Activated naive CD8-positive, alpha-beta T cell (primary cell): Measurements from ENCODE around the gene PIEZO2.
"Not testable (repeated sequence)": the region's sequence is repeated elsewhere in the genome, so short reads cannot be mapped to it uniquely, and the experiment has no call there.

Experiments used
- H3K27ac Mint-ChIP-seq: one replicate; pipeline ENCODE4 v1.8.0; 2021; ENCODE audit warnings: mixed read lengths
- H3K27me3 Mint-ChIP-seq: one replicate; pipeline ENCODE4 v1.8.0; 2021; ENCODE audit warnings: mixed read lengths
- H3K36me3 Mint-ChIP-seq: one replicate; pipeline ENCODE4 v1.8.0; 2021; ENCODE audit warnings: mixed read lengths
- H3K4me1 Mint-ChIP-seq: one replicate; pipeline ENCODE4 v1.8.0; 2021; ENCODE audit warnings: low read depth, mixed read lengths
- H3K4me3 Mint-ChIP-seq: one replicate; pipeline ENCODE4 v1.8.0; 2021; ENCODE audit warnings: mild to moderate bottlenecking, mixed read lengths
- H3K9me3 Mint-ChIP-seq: one replicate; pipeline ENCODE4 v1.8.0; 2021; ENCODE audit warnings: low read depth, mixed read lengths

The PIEZO2 gene

GRCh38 chr18:10685484-10685883, 463.9 kb downstream of the PIEZO2 start:
- Mint-ChIP-seq H3K27ac (no peak overlapping the region), H3K4me1 (no peaks in the 10 kb centered on the region), H3K4me3 (no peak overlapping the region), H3K27me3 (no peaks in the 10 kb centered on the region), H3K36me3 (no peaks in the 10 kb centered on the region), H3K9me3 (no peaks in the 10 kb centered on the region)

- Mint-ChIP-seq H3K36me3 (no peaks in the 10 kb centered on the region), H3K9me3 (no peaks in the 10 kb centered on the region), H3K4me1 (no peaks in the 10 kb centered on the region), H3K27me3 (no peaks in the 10 kb centered on the region), H3K4me3 (no peak overlapping the region), H3K27ac (no peak overlapping the region)
Observed at GRCh38 chr18:10682368-10682714, 467.0 kb downstream of the PIEZO2 start.

- Mint-ChIP-seq H3K27me3 (no peaks in the 10 kb centered on the region), H3K27ac (no peak overlapping the region), H3K9me3 (no peaks in the 10 kb centered on the region), H3K4me3 (no peak overlapping the region), H3K4me1 (no peaks in the 10 kb centered on the region), H3K36me3 (no peaks in the 10 kb centered on the region)
Observed at GRCh38 chr18:10681581-10682367, 467.6 kb downstream of the PIEZO2 start.

GRCh38 chr18:10680271-10680596, 469.1 kb downstream of the PIEZO2 start:
- H3K4me1 Mint-ChIP-seq, result no peaks in the 10 kb centered on the region
- no peaks in the 10 kb centered on the region for H3K9me3 Mint-ChIP-seq
- H3K4me3 Mint-ChIP-seq, result no peak overlapping the region
- no peak overlapping the region for H3K27ac Mint-ChIP-seq
- no peaks in the 10 kb centered on the region for H3K27me3 Mint-ChIP-seq
- no peaks in the 10 kb centered on the region for H3K36me3 Mint-ChIP-seq

- H3K4me1 Mint-ChIP-seq, result no peaks in the 10 kb centered on the region
- no peaks in the 10 kb centered on the region for H3K36me3 Mint-ChIP-seq
- H3K9me3 Mint-ChIP-seq, result no peaks in the 10 kb centered on the region
- no peak overlapping the region for H3K27ac Mint-ChIP-seq
- no peaks in the 10 kb centered on the region for H3K27me3 Mint-ChIP-seq
- H3K4me3 Mint-ChIP-seq, result no peak overlapping the region
Observed at GRCh38 chr18:10679557-10680270, 469.7 kb downstream of the PIEZO2 start.

DNA sequence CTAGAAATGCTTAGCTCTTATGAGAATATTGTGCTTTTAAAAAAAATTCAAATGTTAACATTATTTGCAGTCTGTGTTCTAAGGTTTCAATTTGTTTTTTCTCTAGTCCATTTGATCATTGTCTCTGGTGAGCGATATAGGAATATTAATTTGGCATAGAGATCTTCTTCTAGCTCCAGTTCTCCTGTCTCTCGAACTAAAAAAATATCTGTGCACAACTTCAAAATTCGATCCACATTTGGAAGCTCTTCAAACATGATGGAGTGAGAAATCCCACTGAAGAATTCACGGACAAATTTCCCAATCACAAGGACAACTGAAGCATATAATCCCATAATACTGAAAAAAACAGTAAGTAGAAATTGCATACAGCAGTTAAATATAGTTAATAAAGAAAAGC, 477.9 kb downstream of the PIEZO2 start:
- H3K9me3 Mint-ChIP-seq, result no peaks in the 10 kb centered on the region

DNA sequence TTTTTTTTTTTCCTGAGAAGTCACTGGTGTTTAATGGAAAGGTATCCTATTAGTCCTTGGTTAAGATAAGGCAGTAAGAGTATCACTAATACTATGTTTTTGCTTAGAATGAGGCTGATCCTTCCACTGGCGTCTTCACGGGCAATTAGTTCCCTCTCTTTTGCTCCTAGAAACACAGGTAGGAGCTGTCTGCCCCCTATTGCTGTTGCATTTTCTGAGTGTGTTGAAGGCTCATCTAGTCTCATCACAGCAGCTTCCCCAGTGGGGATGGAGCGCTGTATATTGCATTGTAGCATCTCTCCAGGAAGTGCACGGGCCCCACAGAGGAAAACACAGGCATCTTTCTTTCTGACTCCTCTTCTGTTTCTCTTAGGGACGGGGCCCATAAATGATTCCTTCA, 478.5 kb downstream of the PIEZO2 start:
- H3K27ac Mint-ChIP-seq, result no peak overlapping the region

More for the DNA sequence above, 477.9 kb downstream of the PIEZO2 start:
- Mint-ChIP-seq H3K27me3 (peaks cover 2% of the 10 kb centered on the region), H3K4me1 (no peaks in the 10 kb centered on the region), H3K36me3 (no peaks in the 10 kb centered on the region), H3K4me3 (no peak overlapping the region), H3K27ac (no peak overlapping the region)

DNA sequence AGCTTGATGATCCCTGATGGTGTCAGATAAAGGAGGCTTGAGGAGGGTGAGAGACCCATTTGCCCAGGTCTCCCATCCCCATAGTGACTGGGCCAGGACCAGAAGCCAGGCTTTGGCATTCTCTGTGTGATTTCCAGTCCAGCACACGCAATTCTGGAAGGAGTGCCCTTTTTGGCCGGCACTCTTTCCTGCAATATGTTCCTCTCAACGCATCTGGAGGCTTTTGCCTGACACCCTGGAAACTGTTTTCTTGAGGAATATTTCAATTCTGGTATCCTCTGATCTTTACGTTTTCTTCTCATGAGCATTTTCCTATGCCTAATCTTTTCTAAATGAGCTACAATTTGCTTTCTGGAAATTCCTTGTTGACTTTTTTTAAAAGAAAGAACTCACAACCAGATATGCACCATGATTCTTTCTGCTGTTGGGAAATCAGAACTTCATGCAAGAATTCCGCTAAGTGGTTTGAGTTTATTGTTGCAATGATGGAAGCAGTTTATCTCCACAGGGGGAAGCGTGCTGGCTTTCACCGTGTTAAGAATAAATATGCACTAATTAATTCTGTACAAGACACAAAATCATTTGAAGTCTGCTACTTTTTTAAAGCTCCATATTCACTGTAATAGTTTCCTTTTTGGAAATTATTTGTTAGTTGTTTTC, 479.8 kb downstream of the PIEZO2 start:
- Mint-ChIP-seq H3K36me3 (no peaks in the 10 kb centered on the region), H3K4me1 (no peaks in the 10 kb centered on the region), H3K4me3 (no peak overlapping the region)

More for the DNA sequence above, 478.5 kb downstream of the PIEZO2 start:
- H3K36me3 Mint-ChIP-seq, result no peaks in the 10 kb centered on the region
- no peaks in the 10 kb centered on the region for H3K9me3 Mint-ChIP-seq
- H3K27me3 Mint-ChIP-seq, result peaks cover 2% of the 10 kb centered on the region
- no peaks in the 10 kb centered on the region for H3K4me1 Mint-ChIP-seq
- no peak overlapping the region for H3K4me3 Mint-ChIP-seq

DNA sequence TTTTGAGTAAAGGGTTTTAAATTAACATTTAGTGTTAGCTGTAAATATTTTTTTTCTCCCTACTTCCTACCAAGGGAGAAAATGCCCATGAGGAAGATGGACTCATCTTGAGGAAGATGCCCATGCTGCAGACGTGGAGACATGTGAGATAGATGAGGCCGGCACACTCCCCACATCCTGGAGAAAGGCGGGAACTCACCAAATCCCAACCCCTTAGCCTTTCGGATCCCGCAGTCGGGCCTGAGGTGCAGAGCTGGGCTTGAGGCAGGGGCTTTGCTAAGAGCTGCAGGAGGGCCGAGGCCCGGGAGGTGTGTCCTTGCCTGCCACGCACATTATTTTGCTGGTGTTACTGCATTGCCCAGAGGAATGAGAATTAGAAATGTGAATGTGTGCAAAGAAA, 485.6 kb downstream of the PIEZO2 start:
- Mint-ChIP-seq H3K27ac (no peak overlapping the region), H3K4me3 (no peak overlapping the region), H3K4me1 (no peaks in the 10 kb centered on the region), H3K9me3 (no peaks in the 10 kb centered on the region), H3K27me3 (peaks cover 7% of the 10 kb centered on the region), H3K36me3 (no peaks in the 10 kb centered on the region)

More for the DNA sequence above, 479.8 kb downstream of the PIEZO2 start:
- no peaks in the 10 kb centered on the region for H3K9me3 Mint-ChIP-seq
- peaks cover 2% of the 10 kb centered on the region for H3K27me3 Mint-ChIP-seq
- no peak overlapping the region for H3K27ac Mint-ChIP-seq

GRCh38 chr18:10661317-10661716, 488.1 kb downstream of the PIEZO2 start:
- peaks cover 7% of the 10 kb centered on the region for H3K27me3 Mint-ChIP-seq
- no peaks in the 10 kb centered on the region for H3K36me3 Mint-ChIP-seq
- no peak overlapping the region for H3K4me3 Mint-ChIP-seq
- H3K9me3 Mint-ChIP-seq, result no peaks in the 10 kb centered on the region
- H3K27ac Mint-ChIP-seq, result no peak overlapping the region
- H3K4me1 Mint-ChIP-seq, result no peaks in the 10 kb centered on the region

DNA sequence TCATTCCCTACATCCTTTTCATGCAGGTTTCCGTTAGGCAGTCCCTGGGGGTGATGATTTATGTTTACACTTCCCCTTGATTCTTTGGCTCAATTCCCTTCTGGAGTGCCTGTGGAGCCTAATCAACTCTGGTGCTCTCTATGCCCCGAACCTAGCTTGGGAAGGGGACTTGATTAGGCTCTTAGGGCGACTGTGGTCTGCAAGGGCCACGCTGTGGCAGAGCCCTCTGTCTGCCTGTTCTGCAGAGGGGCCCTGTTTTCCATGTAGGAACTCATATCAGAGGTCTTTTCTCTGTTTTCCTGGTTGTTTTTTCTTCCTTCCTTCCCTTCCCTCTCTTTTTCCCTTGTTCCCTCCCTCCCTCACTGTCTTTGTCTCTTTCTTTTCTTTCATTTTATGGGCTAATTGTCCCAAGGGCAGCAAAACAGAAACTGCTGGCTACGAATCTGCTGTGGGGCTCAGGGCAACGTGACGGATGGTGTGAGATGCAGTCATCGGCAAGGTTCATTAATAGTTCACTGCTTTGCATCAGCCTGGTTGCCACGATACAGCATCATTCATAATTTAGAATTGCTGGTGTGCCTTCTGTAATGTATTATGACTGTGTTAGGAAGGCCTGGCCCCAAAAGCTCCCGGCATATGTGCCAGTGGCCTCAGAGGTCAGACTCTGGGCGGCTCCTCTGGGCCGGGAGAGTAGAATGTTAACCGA, 489.0 kb downstream of the PIEZO2 start:
- Mint-ChIP-seq H3K9me3 (no peaks in the 10 kb centered on the region), H3K36me3 (no peaks in the 10 kb centered on the region), H3K4me1 (no peaks in the 10 kb centered on the region), H3K4me3 (no peak overlapping the region), H3K27ac (no peak overlapping the region), H3K27me3 (peaks cover 7% of the 10 kb centered on the region)

DNA sequence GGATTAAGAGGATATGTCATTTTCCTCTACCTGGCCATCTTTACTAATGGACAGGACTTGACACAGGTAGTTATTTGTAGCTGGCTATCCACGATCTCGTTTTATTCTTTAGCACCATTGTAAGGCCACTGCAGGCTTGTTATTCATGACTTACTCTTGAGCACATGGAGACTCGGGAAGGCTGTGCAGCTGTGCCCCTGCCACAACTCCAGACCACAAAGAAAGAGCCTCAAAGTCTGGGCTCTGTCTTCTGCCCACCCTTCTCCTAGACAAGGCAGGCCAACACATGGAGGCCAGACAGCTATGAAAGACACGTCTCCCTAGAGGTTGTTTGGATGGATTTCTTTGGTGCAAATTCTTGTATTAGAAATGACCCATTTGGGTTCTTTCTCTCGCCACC, 489.8 kb downstream of the PIEZO2 start:
- Mint-ChIP-seq H3K36me3 (no peaks in the 10 kb centered on the region), H3K4me3 (no peak overlapping the region), H3K4me1 (no peaks in the 10 kb centered on the region), H3K27ac (no peak overlapping the region), H3K27me3 (peaks cover 7% of the 10 kb centered on the region), H3K9me3 (no peaks in the 10 kb centered on the region)

- Mint-ChIP-seq H3K36me3 (no peaks in the 10 kb centered on the region), H3K9me3 (no peaks in the 10 kb centered on the region), H3K27ac (no peak overlapping the region), H3K27me3 (peaks cover 4% of the 10 kb centered on the region), H3K4me3 (no peak overlapping the region), H3K4me1 (no peaks in the 10 kb centered on the region)
Observed at GRCh38 chr18:10659000-10659399, 490.4 kb downstream of the PIEZO2 start.

DNA sequence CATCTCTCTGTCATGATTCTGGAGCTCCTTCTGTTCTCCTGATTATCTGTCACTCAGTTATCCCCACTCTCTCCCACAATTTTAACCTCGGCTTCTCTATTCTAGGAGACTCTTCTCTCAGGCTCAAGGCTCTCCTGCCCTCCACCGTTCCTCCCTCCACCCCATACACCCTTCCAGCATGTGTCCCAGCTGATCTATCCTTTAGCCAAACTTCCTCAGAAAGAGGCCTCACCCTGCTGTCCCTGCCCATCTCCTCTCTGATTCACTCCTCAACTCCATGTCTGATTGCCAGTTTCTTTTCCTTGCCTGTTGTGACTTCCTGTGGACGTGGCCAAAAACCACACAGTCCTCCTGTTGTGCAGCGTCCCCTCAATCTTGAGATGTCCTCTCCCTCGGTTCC, 505.4 kb downstream of the PIEZO2 start:
- not testable (repeated sequence) for H3K27me3 Mint-ChIP-seq, H3K4me1 Mint-ChIP-seq, H3K9me3 Mint-ChIP-seq, H3K36me3 Mint-ChIP-seq, H3K27ac Mint-ChIP-seq, H3K4me3 Mint-ChIP-seq

GRCh38 chr18:10642915-10643524, 506.3 kb downstream of the PIEZO2 start:
- not testable (repeated sequence) for H3K4me3 Mint-ChIP-seq, H3K4me1 Mint-ChIP-seq, H3K27me3 Mint-ChIP-seq, H3K9me3 Mint-ChIP-seq, H3K36me3 Mint-ChIP-seq, H3K27ac Mint-ChIP-seq
